Muscle of leg (tissue), 11 donors: ENCODE results near the gene GPR108. TPM values are rescaled to one million over a fixed set of nuclear protein-coding genes. Genes with fewer than 3 reads are reported as not detected.
"Not testable (repeated sequence)": the region's sequence is repeated elsewhere in the genome, so short reads cannot be mapped to it uniquely, and the experiment has no call there.

Experiments used
- DNase-seq: peaks from one replicate; pipeline ENCODE4 v3.0.0; 2013
- H3K27ac ChIP-seq: one replicate; pipeline ENCODE4 v1.5.1; 2013; ENCODE audit warnings: mild to moderate bottlenecking, low read length, control low read depth
- H3K27me3 ChIP-seq: one replicate; pipeline ENCODE4 v1.6.1; 2013; ENCODE audit warnings: low read length; ENCODE audit not compliant: control insufficient read depth, insufficient read depth
- H3K36me3 ChIP-seq: one replicate; pipeline ENCODE4 v1.6.1; 2013; ENCODE audit warnings: low read length; ENCODE audit not compliant: control insufficient read depth, insufficient read depth
- H3K4me1 ChIP-seq: one replicate; pipeline ENCODE4 v1.6.1; 2013; ENCODE audit warnings: low read length; ENCODE audit not compliant: control insufficient read depth, insufficient read depth
- H3K4me3 ChIP-seq: one replicate; pipeline ENCODE4 v1.5.1; 2013; ENCODE audit warnings: low read length, control low read depth
- H3K9me3 ChIP-seq: replicated peaks from 2 replicates; pipeline ENCODE4 v1.6.1; 2013; ENCODE audit warnings: low read depth, low read length; ENCODE audit not compliant: control insufficient read depth
- WGBS: methylation state at CpG from one replicate; pipeline ENCODE4 v1.1.5; 2013; ENCODE audit warnings: missing lambda C conversion rate; ENCODE audit not compliant: insufficient coverage; 5-methylcytosine and 5-hydroxymethylcytosine counted together
- polyA plus RNA-seq, 8 donors: library from polyadenylated mRNA; unstranded; fragments of 120-200 nt; gene quantifications; one replicate each; pipeline versions ENCODE4 v1.2.1 to v1.2.3, GENCODE V29; 2013; ENCODE audit warnings: inconsistent platforms in 1 of 8, low replicate concordance in 1 of 8; ENCODE audit not compliant: insufficient read length in 8 of 8, insufficient read depth in 1 of 8
- total RNA-seq: library from RNA; stranded (reverse); fragments of 120-200 nt; gene quantifications from one replicate; pipeline ENCODE4 v1.2.4, GENCODE V29; 2013

Gene GPR108
- total and polyA plus RNA-seq, 9 donors: 20.9 to 37.1 (median 25.7) TPM

DNA sequence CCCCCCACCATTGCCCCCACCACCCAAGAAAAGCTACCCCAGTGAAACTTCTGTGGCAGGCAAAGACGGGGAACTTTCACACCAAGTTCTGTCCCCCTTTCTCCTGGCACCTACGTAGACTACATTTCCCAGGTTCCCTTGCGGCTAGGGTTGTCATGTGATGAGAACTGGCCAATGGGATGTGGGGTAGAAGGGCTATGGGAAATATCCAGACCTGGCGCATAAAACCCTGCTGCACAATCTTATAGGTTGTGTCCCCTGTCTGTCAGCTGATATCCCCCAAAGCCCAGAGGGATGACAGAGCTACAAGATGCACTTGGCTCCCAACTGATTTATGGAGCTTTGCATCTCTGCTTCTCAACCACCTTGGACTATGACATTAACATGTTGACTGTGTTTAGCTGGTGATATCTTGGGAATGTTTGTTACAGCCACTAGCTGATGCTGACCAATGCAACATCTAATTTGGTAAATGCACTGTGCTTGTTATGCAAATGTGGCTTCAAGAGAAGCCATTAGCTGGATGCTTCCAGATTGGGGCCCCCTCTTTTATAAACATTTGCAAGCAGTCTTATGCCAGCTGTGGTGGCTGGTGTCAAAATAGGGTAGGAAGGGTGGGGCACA lies 23.8 kb upstream of the GPR108 start:
- 17% methylated on average over 1 of the region's 4 CpGs for WGBS
- H3K27ac ChIP-seq: no peak overlapping the region
- no peaks in the 10 kb centered on the region for H3K9me3 ChIP-seq
- H3K4me1 ChIP-seq: peaks cover 1% of the 10 kb centered on the region
- no peak overlapping the region for H3K4me3 ChIP-seq
- no peak for DNase-seq
- peaks cover 7% of the 10 kb centered on the region for H3K27me3 ChIP-seq
- no peaks in the 10 kb centered on the region for H3K36me3 ChIP-seq

DNA sequence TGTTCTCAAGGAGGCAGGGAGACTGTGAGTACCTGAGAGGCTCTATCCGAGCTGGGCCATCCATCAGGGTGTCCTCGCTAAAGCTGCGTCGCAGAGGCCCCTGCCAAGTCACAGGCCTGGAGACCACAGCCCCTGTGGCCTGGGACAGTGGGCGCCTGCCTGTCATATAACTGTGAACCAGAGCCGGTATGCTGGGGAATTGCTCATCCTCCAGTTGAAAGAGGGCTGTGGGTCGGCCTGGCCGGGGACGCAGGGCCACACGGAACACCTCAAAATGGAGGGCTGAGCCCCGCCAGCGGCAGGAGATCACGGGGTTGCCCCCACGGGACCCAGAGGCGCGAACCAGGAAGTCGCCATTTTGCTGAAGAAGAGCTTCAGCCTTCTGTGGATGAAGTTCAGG lies 23.2 kb upstream of the GPR108 start:
- WGBS: 95% methylated on average over 14 of the region's 17 CpGs
- no peak for DNase-seq
- no peaks in the 10 kb centered on the region for H3K9me3 ChIP-seq
- H3K4me3 ChIP-seq: no peak overlapping the region
- H3K27me3 ChIP-seq: peaks cover 3% of the 10 kb centered on the region
- H3K4me1 ChIP-seq: no peaks in the 10 kb centered on the region
- H3K36me3 ChIP-seq: no peaks in the 10 kb centered on the region
- H3K27ac ChIP-seq: no peak overlapping the region

DNA sequence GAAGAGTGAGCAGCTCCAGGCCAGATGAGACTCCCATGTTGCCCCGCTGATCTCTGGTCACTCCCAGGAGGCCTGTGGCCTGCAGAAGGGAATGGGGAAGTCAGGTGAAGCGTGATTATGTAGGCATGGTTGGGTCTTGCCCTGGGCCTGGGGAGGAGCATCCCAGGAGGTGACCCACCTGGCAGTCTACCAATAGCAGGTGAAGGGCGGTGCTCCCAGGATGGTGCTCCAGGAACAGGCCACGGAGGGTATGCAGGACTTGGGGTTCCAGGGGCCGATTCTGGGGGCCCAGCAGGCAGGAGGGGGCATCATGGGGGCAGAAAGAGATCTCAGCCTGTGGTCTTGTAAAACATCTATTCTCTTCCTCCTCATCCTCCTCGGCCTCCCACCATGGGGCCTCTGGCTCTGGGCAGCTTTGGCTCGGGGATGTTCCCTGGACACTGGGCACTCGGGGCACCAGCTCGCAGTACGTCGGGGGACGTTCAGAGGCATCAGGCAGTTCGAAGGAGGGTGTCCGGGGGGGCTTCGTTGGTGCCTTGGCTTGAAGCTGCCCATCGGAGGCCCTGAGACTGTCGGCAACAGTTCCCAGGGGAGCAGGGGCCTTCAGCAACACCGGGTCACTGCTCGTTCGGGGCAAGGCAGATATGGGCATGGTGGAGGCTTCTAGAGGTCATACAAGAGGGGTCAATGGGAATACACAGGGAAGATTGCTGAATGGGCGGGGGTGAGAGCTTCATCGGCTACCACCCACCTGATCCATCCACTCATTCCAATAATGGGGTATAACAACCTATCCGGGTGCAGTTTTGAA lies 17.5 kb upstream of the GPR108 start:
- no peak overlapping the region for H3K4me3 ChIP-seq
- H3K36me3 ChIP-seq: peaks cover 22% of the 10 kb centered on the region
- H3K27ac ChIP-seq: no peak overlapping the region
- no peak for DNase-seq
- H3K4me1 ChIP-seq: peaks cover 11% of the 10 kb centered on the region
- no peaks in the 10 kb centered on the region for H3K9me3 ChIP-seq
- H3K27me3 ChIP-seq: no peaks in the 10 kb centered on the region
- 84% methylated on average over 15 of the region's 23 CpGs for WGBS

GRCh38 chr19:6754136-6754535 lies 16.8 kb upstream of the GPR108 start:
- no peak overlapping the region for H3K4me3 ChIP-seq
- no peak for DNase-seq
- peaks cover 11% of the 10 kb centered on the region for H3K4me1 ChIP-seq
- 96% methylated on average over 15 of the region's 22 CpGs for WGBS
- no peak overlapping the region for H3K27ac ChIP-seq
- H3K36me3 ChIP-seq: peaks cover 29% of the 10 kb centered on the region
- no peaks in the 10 kb centered on the region for H3K27me3 ChIP-seq
- no peaks in the 10 kb centered on the region for H3K9me3 ChIP-seq

DNA sequence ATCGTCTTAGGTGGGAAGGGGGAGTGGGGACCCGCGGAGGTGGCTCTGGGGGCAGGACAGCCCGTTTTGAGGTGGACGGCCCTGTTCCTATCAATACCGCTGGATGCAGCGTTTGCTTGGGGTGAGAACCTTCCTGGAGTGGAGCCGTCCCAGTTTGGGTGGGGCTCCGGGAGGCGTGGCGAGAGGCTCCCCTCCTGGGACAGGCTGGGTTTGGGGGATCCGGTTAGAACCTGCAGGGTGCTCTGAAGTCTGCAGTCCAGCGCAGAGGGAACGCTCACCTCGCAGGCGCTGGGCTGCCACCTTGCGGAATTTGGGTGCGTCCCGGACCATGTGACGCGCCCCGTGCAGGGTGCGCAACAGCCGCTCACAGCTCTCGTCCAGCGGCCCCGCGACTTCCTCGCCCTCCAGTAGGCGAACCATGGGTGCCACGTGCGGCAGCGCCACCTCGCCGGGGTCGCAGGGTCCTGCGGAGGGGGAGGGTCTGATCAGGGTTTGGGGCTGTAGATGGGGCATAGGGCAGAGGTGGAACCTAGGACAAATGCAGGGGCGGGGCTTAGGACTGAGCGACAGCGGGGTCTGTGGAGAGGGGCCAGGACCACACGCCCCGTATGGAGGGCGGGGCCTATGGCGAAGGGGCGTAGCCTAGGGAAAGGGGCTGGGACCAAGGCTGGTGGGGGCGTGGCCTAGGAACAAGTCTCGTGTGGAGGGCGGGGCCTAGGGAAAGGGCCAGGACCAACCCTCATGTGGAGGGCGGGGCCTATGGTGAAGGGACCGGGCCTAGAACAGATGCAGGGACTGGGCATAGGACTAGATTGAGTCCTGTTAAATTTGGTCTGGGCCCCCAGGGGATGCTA lies 16.0 kb upstream of the GPR108 start:
- Histone ChIP-seq H3K27ac (no peak overlapping the region), H3K36me3 (peaks cover 35% of the 10 kb centered on the region), H3K4me1 (peaks cover 11% of the 10 kb centered on the region), H3K27me3 (no peaks in the 10 kb centered on the region), H3K4me3 (peak overlapping the region; percentile 29), H3K9me3 (no peaks in the 10 kb centered on the region)
- 3% methylated on average over 50 of the region's 50 CpGs for WGBS
- peak; percentile 68 for DNase-seq

- Histone ChIP-seq H3K27ac (no peak overlapping the region), H3K4me1 (peaks cover 11% of the 10 kb centered on the region), H3K36me3 (peaks cover 42% of the 10 kb centered on the region), H3K4me3 (no peak overlapping the region), H3K27me3 (no peaks in the 10 kb centered on the region), H3K9me3 (no peaks in the 10 kb centered on the region)
- DNase-seq: no peak
- WGBS: 41% methylated on average over 41 of the region's 50 CpGs
These were observed 15.1 kb upstream of the GPR108 start for GRCh38 chr19:6752256-6753177.

- Histone ChIP-seq H3K36me3 (peaks cover 55% of the 10 kb centered on the region), H3K4me1 (peaks cover 11% of the 10 kb centered on the region), H3K4me3 (no peak overlapping the region), H3K27me3 (no peaks in the 10 kb centered on the region), H3K27ac (no peak overlapping the region), H3K9me3 (peaks cover 5% of the 10 kb centered on the region)
- no peak for DNase-seq
- WGBS: 92% methylated on average over 8 of the region's 16 CpGs
These were observed 13.8 kb upstream of the GPR108 start for GRCh38 chr19:6751189-6751588.

DNA sequence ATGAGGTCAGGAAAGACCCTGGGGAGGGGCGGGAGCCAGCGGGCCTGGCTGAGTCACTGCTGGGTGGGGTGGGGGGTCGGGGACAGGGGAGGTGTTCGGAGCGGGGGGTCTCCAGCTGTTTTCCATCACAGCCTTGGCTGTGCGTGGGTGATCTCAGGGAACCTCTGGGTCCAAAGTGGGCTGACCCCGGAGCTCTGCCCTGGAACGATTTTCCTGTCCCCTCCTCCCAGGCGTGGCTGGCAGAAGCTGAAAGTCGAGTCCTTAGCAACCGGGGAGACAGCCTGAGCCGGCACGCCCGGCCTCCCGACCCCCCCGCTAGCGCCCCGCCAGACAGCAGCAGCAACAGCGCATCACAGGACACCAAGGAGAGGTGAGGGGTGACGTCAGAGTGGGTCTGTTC lies 12.7 kb upstream of the GPR108 start:
- Histone ChIP-seq H3K4me1 (peaks cover 18% of the 10 kb centered on the region), H3K9me3 (peaks cover 5% of the 10 kb centered on the region), H3K27ac (peak overlapping the region; percentile 47), H3K36me3 (peaks cover 62% of the 10 kb centered on the region), H3K27me3 (no peaks in the 10 kb centered on the region), H3K4me3 (no peak overlapping the region)
- peak; percentile 85 for DNase-seq
- 44% methylated on average over 12 of the region's 20 CpGs for WGBS

- not testable (repeated sequence) for DNase-seq, H3K27ac ChIP-seq
- peaks cover 27% of the 10 kb centered on the region for H3K4me1 ChIP-seq
These were observed 11.2 kb upstream of the GPR108 start for GRCh38 chr19:6748543-6748942.

More at GRCh38 chr19:6748543-6748942, 11.2 kb upstream of the GPR108 start:
- peaks cover 75% of the 10 kb centered on the region for H3K36me3 ChIP-seq
- WGBS: 90% methylated on average over 4 of the region's 10 CpGs
- not testable (repeated sequence) for H3K4me3 ChIP-seq, H3K9me3 ChIP-seq, H3K27me3 ChIP-seq
